Stimulated activated CD8-positive, alpha-beta memory T cell treated with anti-CD3 and anti-CD28 coated beads, Interleukin-2, amount 100 ng/mL, for 1 hour (primary cell): Measurements from ENCODE around the gene MBNL2.

Source experiments
- DNase-seq, 2 donors: peaks; one replicate each; pipeline ENCODE4 v3.0.0-alpha.2; 2020; ENCODE audit warnings: low read depth in 2 of 2

The MBNL2 gene

GRCh38 chr13:97212004-97212403 is 10.1 kb upstream of the MBNL2 start:
- no peak for DNase-seq

GRCh38 chr13:97212601-97213040 is 9.5 kb upstream of the MBNL2 start:
- DNase-seq: no peak

- DNase-seq: no peak
Measured at GRCh38 chr13:97214921-97215320, 7.2 kb upstream of the MBNL2 start.

GRCh38 chr13:97215325-97215724 is 6.8 kb upstream of the MBNL2 start:
- no peak for DNase-seq

GRCh38 chr13:97219226-97219625 is 2.9 kb upstream of the MBNL2 start:
- DNase-seq: no peak

- DNase-seq: no peak
Measured at GRCh38 chr13:97220151-97220900, 1.8 kb upstream of the MBNL2 start.

- DNase-seq: no peak
Measured at GRCh38 chr13:97221046-97221445, 1.1 kb upstream of the MBNL2 start.

- DNase-seq: no peak
Measured at GRCh38 chr13:97221466-97221865, 667 bp upstream of the MBNL2 start.

- no peak for DNase-seq
Measured at GRCh38 chr13:97223037-97223710, 1.0 kb downstream of the MBNL2 start.

GRCh38 chr13:97223711-97224541 is 1.8 kb downstream of the MBNL2 start:
- DNase-seq: no peak

GRCh38 chr13:97224544-97225300 is 2.6 kb downstream of the MBNL2 start:
- no peak for DNase-seq

- no peak for DNase-seq
Measured at GRCh38 chr13:97225533-97225932, 3.4 kb downstream of the MBNL2 start.

GRCh38 chr13:97226013-97226412 is 3.9 kb downstream of the MBNL2 start:
- no peak for DNase-seq

GRCh38 chr13:97226788-97227627 is 4.9 kb downstream of the MBNL2 start:
- DNase-seq: no peak

GRCh38 chr13:97228850-97229521 is 6.9 kb downstream of the MBNL2 start:
- DNase-seq: no peak

- no peak for DNase-seq
Measured at GRCh38 chr13:97229699-97230098, 7.6 kb downstream of the MBNL2 start.

GRCh38 chr13:97231118-97231828 is 9.1 kb downstream of the MBNL2 start:
- no peak for DNase-seq

- no peak for DNase-seq
Measured at GRCh38 chr13:97231829-97232196, 9.7 kb downstream of the MBNL2 start.

- no peak for DNase-seq
Measured at GRCh38 chr13:97233499-97233898, 11.4 kb downstream of the MBNL2 start.

GRCh38 chr13:97234236-97234635 is 12.1 kb downstream of the MBNL2 start:
- no peak for DNase-seq
